Activated CD4-positive, alpha-beta T cell treated with anti-CD3 and anti-CD28 coated beads, Interleukin-2, Interleukin-6, amounts not matched to agents 100 ng/mL and 50 ng/mL, durations not matched to agents 16 hours and 8 hours (primary cell): ENCODE measurements around the gene OR13J1.

Experiments used
- DNase-seq: peaks from one replicate; pipeline ENCODE4 v3.0.0-alpha.2; 2020

OR13J1 gene

DNA sequence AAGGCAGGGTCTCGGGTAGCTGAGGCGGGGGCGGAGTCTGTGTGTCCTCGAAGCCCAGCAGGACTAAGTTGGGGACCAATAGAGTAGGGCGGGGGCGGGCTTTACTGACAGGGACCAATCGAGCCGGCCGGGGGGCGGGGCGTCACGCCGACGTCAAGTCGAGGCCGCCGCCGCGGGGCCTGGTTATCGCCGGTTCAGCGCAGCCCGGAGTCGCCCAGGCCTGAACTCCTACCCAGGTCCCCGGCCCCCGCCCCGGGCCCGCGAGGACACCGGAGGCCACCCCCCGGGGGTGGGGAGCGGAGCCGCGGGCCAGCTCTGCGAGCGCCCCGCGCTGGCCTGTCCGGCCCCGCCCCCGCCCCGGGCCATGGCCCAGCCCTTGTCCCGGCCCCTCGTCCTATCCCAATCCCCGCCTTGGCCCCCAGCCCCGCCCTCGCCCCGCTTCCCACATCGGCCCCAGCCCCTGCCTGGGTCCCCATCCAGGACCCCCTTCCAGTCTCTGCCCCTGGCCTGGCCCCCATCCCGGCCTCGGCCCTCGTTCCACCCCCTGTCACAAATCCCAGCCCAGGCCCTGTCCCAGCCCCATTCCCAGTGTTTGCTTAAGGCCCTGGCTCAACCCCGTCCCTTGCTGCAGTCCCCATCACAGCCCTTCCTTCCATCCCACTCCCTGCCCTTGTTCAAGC lies 41.0 kb downstream of the OR13J1 start, which contains the start of gene TMEM8B:
TSS of gene TMEM8B (plus strand) at position 145 of the 680 bp plus-strand sequence. CDS start at position 365, 220 bp downstream.
- peak; percentile 93 for DNase-seq

DNA sequence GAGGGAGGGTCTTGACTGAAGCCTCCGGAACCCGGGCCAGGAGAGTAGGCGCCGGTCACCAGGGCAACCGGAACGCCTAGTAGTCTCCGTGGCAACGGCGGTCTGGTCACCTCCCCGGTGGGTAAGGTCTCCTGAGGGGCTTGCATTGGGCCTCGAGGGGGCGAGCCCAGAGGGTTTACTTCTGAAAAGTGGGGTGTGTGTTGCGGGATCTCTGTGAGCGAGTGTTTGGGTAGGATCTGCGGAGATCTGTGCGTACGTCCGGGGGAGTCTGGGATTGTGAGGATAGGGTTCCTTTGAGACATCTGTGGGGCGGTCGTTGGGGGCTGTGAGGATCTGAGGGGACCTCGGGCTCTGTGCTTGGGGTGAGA lies 41.5 kb downstream of the OR13J1 start, which contains the start of gene FAM221B:
TSS of gene FAM221B (minus strand) at position 17 of the 368 bp plus-strand sequence. CDS start 2,571 bp downstream, outside the sequence.
- DNase-seq, result peak; percentile 26

DNA sequence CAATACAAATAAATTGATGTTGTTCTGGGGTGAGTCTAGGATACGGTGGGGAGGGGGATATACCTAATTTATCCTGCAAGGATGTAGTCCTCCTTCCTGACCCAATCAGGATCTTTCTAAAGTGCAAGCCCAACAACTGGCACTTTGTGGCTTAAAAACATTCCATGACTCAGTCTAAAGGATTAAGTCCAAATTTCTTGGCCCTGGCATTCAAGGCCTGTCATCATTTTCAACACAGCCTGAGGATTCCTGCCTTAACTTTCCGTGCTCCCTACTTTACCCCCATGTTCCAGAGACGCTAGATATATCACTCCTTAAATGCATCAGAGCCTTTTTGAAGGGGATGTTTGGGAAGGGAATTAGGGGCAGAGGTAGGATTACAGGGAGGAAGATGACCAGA lies 42.7 kb downstream of the OR13J1 start:
- DNase-seq, result no peak

DNA sequence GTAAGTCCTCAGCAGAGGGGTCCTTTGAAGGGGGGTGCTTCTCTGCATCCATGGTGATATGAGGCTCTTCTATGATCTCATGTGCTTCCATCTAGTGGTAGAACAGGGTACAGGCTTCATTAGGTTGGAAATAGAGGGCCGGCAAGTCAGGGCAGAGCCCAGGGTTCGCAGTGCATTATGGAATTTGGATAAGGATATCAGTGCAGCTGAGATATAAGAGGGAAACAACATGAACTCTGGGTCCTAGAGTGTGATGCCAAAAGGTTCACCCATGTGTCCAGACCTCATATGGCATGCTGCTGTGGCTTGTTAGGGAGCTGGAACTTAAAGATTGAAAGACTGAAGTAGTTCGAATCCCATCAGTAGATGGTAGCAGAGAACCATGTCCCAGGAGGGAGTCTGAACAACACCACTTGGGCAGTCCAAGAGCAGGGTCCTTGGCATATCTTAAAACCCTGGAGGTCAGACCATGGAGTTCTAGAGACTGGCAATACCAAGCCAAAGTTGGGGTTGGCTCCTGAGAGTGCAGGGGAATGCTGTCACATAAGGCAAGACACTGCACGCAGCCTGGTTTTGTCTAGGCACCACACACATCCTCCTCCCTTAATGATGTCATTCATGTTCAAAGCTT lies 44.0 kb downstream of the OR13J1 start:
- DNase-seq, result peak; percentile 63

DNA sequence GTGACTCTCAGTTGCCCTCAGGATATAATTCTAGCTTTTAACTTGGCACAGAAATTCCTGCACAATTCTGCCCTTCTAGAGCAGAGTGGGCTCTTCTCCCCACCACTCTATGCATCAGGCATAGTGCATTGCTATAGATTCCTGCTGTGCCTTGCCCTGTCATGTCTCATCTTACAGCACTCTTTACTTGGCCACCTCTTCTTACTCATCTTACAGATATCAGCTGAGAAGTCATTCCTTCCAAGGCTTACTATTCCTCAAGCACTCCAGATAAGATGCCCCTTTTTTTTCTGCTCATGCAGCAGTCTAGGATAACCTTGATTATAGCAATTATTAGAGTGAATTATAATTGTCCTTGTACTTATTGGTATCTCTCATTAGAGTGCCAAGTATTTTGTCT lies 47.3 kb downstream of the OR13J1 start:
- DNase-seq, result no peak

DNA sequence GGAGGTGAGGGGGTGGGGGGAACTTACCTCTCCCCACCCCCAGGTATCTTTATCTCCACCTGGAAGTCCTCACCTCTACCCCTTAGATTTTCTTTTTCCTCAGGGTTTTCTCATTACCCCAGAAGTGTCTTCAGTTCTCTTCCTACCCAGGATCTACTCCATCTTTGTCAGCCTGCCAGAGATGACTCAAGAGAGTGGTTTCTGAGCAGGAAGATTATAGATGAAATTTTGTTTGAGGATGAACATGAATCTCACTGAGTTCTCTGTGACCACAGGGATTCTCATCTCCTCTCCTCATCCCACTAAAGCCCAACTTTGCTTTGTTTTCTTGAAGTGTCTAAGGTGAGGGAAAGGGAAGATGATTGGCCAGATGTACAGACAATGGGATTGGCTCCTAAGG lies 50.1 kb downstream of the OR13J1 start:
- no peak for DNase-seq
